Endothelial cell of umbilical vein (primary cell): ENCODE data around the gene ANP32E. TPM values are rescaled to one million over a fixed set of nuclear protein-coding genes. Genes with fewer than 3 reads are reported as not detected.
A peak's percentile ranks its signal among the peaks of the same experiment; 100 is the strongest.

Source experiments
- BruUV-seq: library from RNA; stranded (reverse); fragments of 400-500 nt; replicated peaks from 2 replicates; lab custom pipeline; 2021; lab: Mats Ljungman, UMichigan
- CTCF ChIA-PET: fragments of 300-600, 350-600 bp; sonication (Branson Sonifier 250); formaldehyde crosslinking; loops from one replicate; lab custom pipeline; 2021; ENCODE audit warnings: antibody characterized with exemption, inconsistent platforms; lab: Charles Lee
- POLR2A ChIA-PET: fragments of 300-600, 350-600 bp; sonication (Branson Sonifier 250); formaldehyde crosslinking; loops from one replicate; lab custom pipeline; 2021; ENCODE audit warnings: antibody characterized with exemption, inconsistent platforms; lab: Charles Lee
- DNase-seq: peaks from one replicate; pipeline ENCODE4 v3.0.0-alpha.2; 2011; ENCODE audit warnings: low read depth, low spot score
- FAIRE-seq: peaks from 2 replicates; lab custom pipeline; 2011; peaks lifted over from hg19 to GRCh38; lab: Jason Lieb, UNC
- H2AFZ ChIP-seq: 2 replicates; pipeline ENCODE4 v1.6.0; 2012; ENCODE audit warnings: low read depth, low read length, control low read depth, inconsistent platforms
- H3K27ac ChIP-seq: 2 replicates; pipeline ENCODE4 v1.5.1; 2011; ENCODE audit warnings: low read depth, mild to moderate bottlenecking, control low read depth, low read length, moderate library complexity; ENCODE audit not compliant: insufficient read depth
- H3K27me3 ChIP-seq, 2 experiments: 2 replicates each; pipeline versions ENCODE4 v1.6.0 to v1.6.1; 2011; ENCODE audit warnings: low read length in 2 of 2, mixed read lengths in 1 of 2; ENCODE audit not compliant: control insufficient read depth in 2 of 2, insufficient read depth in 2 of 2
- H3K36me3 ChIP-seq, 2 experiments: 2 replicates in 1 of 2; 3 replicates in 1 of 2; pipeline ENCODE4 v1.5.1; 2011; ENCODE audit warnings: low read length in 2 of 2, mild to moderate bottlenecking in 1 of 2, moderate library complexity in 1 of 2; ENCODE audit not compliant: control insufficient read depth in 2 of 2, insufficient read depth in 2 of 2; ENCODE audit errors: extremely low read depth in 1 of 2
- H3K4me1 ChIP-seq: 3 replicates; pipeline ENCODE4 v1.5.1; 2011; ENCODE audit warnings: mild to moderate bottlenecking, low read length; ENCODE audit not compliant: control insufficient read depth, insufficient read depth; ENCODE audit errors: extremely low read depth
- H3K4me2 ChIP-seq: 2 replicates; pipeline ENCODE4 v1.6.1; 2011; ENCODE audit warnings: low read length, control low read depth, mixed read lengths; ENCODE audit not compliant: insufficient read depth
- H3K4me3 ChIP-seq, 3 experiments: fragments of 200-600 bp in 1 of 3; sonication (generic), shearing (Covaris generic) in 1 of 3; replicated peaks in 1 of 3; 2 replicates each; pipeline ENCODE4 v1.5.1; 2011 to 2016; ENCODE audit warnings: control low read depth in 3 of 3, low read length in 3 of 3, mild to moderate bottlenecking in 2 of 3, inconsistent platforms in 1 of 3, low read depth in 1 of 3, moderate library complexity in 1 of 3; ENCODE audit not compliant: insufficient read depth in 1 of 3
- H3K79me2 ChIP-seq: 2 replicates; pipeline ENCODE4 v1.6.0; 2012; ENCODE audit warnings: low read length, inconsistent platforms; ENCODE audit not compliant: control insufficient read depth, insufficient read depth
- H3K9ac ChIP-seq: replicated peaks from 2 replicates; pipeline ENCODE3; 2011; ENCODE audit warnings: low read length, control low read depth; ENCODE audit not compliant: insufficient read depth; ENCODE audit errors: extremely low read depth
- H3K9me1 ChIP-seq: replicated peaks from 3 replicates; pipeline ENCODE4 v1.6.0; 2011; ENCODE audit warnings: mild to moderate bottlenecking, low read length; ENCODE audit not compliant: control insufficient read depth, insufficient read depth; ENCODE audit errors: extremely low read depth
- H3K9me3 ChIP-seq: replicated peaks from 2 replicates; pipeline ENCODE4 v1.5.1; 2012; ENCODE audit warnings: low read length, inconsistent platforms; ENCODE audit not compliant: control insufficient read depth, insufficient read depth
- H4K20me1 ChIP-seq: replicated peaks from 2 replicates; pipeline ENCODE3; 2011; ENCODE audit warnings: mild to moderate bottlenecking, low read length; ENCODE audit not compliant: control insufficient read depth, insufficient read depth; ENCODE audit errors: extremely low read depth
- EZH2 ChIP-seq: IDR thresholded peaks from 2 replicates; pipeline ENCODE4 v1.6.1; 2012; ENCODE audit warnings: borderline replicate concordance, low read depth, mild to moderate bottlenecking, moderate library complexity, low read length, inconsistent platforms; ENCODE audit not compliant: severe bottlenecking
- FOS ChIP-seq: IDR thresholded peaks from 2 replicates; pipeline ENCODE4 v1.6.1; 2011; ENCODE audit warnings: mild to moderate bottlenecking, low read length, moderate library complexity, borderline replicate concordance; ENCODE audit not compliant: insufficient read depth
- GATA2 ChIP-seq: IDR thresholded peaks from 2 replicates; pipeline ENCODE4 v1.7.0; 2011; ENCODE audit warnings: low read depth, mild to moderate bottlenecking, moderate library complexity, mixed read lengths, low read length; ENCODE audit not compliant: insufficient read length, insufficient read depth
- JUN ChIP-seq: IDR thresholded peaks from 2 replicates; pipeline ENCODE4 v1.6.1; 2011; ENCODE audit warnings: borderline replicate concordance, low read depth; ENCODE audit not compliant: insufficient read length, insufficient read depth
- MYC ChIP-seq: IDR thresholded peaks from one replicate; pipeline ENCODE4 v1.6.1; 2011; ENCODE audit warnings: mild to moderate bottlenecking, low read depth, low read length
- POLR2A ChIP-seq: IDR thresholded peaks from 2 replicates; pipeline ENCODE4 v1.6.1; 2012; ENCODE audit warnings: low read depth, mild to moderate bottlenecking, control low read depth, low read length
- POLR2AphosphoS5 ChIP-seq: IDR thresholded peaks from 2 replicates; pipeline ENCODE4 v1.6.1; 2012; ENCODE audit warnings: low read depth, mild to moderate bottlenecking, control low read depth, low read length, moderate library complexity; ENCODE audit not compliant: insufficient read depth
- dilution Hi-C: fragments of 300-500 bp; cut with MboI; formaldehyde crosslinking; loops from one replicate; pipeline ENCODE4 v1.15.0; 2019; ENCODE audit warnings: low sequenced_read_pairs; ENCODE audit not compliant: extremely low pct_ligation_motif_present
- intact Hi-C: fragments of 100-400 bp; cut with micrococcal nuclease; formaldehyde crosslinking; loops from one replicate; pipeline ENCODE4 v1.10.0; 2022
- polyA plus RNA-seq, 4 experiments: library from polyadenylated mRNA; depleted of rRNA in 3 of 4; stranded (reverse) in 3 of 4; unstranded in 1 of 4; fragments of >200 nt; gene quantifications; 2 replicates each; pipeline versions ENCODE4 v1.2.1 to v1.2.3, GENCODE V29; 2011 to 2012; ENCODE audit warnings: missing spikeins in 1 of 4
- total RNA-seq: library from RNA; stranded (reverse); gene quantifications from 2 replicates; pipeline ENCODE4 v1.2.3, GENCODE V29; 2021
- TF ChIP-seq, protein P1 (sequence below), 2 donors: IDR thresholded peaks; 1 replicate in 1 of 2; 2 replicates in 1 of 2; pipeline ENCODE4 v1.5.1; 2011; ENCODE audit warnings: low read length in 2 of 2, mild to moderate bottlenecking in 2 of 2, moderate library complexity in 2 of 2, control low read depth in 1 of 2, inconsistent platforms in 1 of 2, low read depth in 1 of 2; ENCODE audit not compliant: insufficient read depth in 1 of 2; ENCODE audit errors: extremely low read depth in 1 of 2
- TF ChIP-seq, protein P2 (sequence below): IDR thresholded peaks from 2 replicates; pipeline ENCODE4 v1.6.1; 2011; ENCODE audit not compliant: insufficient read depth, insufficient read length

Gene ANP32E
- total and polyA plus RNA-seq, 2 donors (not counting 3 experiments of a cell fraction or from before 2014, with no cell fraction given), result 6.8 to 53.4 TPM

DNA sequence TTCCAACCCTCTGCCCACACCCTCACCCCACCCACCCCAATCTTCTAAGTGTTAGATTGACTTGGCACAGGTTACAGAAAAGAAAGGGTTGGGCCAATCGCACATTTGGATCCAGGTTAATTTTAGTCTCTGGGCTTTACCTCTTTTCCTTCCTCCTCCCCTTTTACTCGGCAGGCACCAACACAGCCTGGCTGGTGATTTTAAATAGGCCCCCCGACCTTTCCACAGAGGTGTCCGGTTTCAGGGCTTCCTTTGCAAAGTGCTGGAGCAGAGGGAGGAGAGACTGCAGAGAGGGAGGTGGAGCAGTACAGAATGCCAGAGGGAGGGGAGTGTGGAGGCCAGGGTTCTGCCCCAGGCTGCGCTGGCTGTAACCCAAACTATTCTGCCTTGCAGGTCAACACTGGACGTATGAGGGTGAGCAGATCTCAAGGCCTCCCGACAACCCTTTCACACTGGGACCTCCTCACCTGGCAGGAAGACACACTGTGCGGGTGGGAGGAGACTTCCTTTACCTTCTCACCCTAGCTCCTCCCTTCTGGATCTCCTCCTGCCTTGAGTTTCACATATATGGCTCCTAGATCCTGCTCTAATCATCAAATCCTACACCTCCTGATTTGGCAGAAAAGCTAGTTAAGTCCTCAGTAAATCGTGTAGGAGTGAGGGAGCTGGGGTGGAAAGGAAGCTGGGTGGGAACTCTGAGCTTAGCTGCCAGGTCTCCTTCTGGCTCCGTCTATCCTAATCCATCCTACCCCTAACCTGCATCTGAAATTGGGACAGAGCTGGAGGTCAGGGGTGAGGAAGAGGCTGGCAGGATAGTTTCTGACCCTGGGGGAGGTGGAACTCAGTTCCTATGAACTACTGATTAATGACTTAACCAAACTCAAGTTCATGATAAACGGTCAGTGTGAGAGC lies 24.1 kb upstream of the ANP32E start:
- POLR2A ChIA-PET, result interaction anchor here (0.6 to 1.0 kb wide), 2 partner anchors 9 to 311 kb away, joined by 3 to 5 read pairs; partner anchors contain the start of gene APH1A
- FAIRE-seq (no peak), DNase-seq (peak; percentile 9)

DNA sequence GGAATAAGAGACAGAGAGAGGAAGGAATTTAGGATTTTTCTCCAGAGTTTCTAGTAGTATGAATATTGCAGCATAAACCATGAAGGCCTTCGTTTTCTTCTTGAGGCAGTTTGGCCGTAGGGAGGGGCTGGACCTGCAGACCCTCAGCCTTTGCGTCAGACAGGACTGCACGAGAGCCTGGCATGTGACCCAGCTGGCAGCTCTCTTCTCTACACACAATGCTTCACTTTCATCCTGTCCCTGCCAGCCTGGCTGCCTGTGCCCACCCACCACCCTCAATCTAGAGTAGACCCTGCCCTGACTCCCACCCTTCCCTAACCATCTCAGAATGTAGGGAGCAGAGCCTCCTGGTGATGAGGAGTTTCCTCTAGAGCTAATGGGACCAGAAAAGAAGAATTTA lies 23.3 kb upstream of the ANP32E start:
- ChIA-PET CTCF (interaction anchor here (0.9 to 13.2 kb wide), 2 partner anchors 16 to 105 kb away, joined by 3 to 466 read pairs; partner anchors contain the start of genes APH1A, C1orf54, CIART and RPRD2), POLR2A (no interaction called here)
- DNase-seq (no peak), FAIRE-seq (no peak)
- no peak overlapping the region for H3K4me3 ChIP-seq
- no peak overlapping the region for H3K27ac ChIP-seq
- no peaks in the 10 kb centered on the region for H3K9me1 ChIP-seq
- dilution Hi-C loops, result no loop called here
- intact Hi-C loops, result loop anchor here (5.0 kb wide), 1 partner anchor 663 kb away; no protein-coding TSS in a partner anchor
- H3K27me3 ChIP-seq, result peaks cover 15 to 27% of the 10 kb centered on the region in 2 experiments
- H3K4me2 ChIP-seq, result no peak overlapping the region
- no TSS peak for BruUV-seq
- TF ChIP-seq MYC (no peak), GATA2 (no peak), EZH2 (no peak), FOS (no peak), POLR2AphosphoS5 (no peak), POLR2A (no peak), JUN (no peak)
- TF ChIP-seq, protein P1, sequence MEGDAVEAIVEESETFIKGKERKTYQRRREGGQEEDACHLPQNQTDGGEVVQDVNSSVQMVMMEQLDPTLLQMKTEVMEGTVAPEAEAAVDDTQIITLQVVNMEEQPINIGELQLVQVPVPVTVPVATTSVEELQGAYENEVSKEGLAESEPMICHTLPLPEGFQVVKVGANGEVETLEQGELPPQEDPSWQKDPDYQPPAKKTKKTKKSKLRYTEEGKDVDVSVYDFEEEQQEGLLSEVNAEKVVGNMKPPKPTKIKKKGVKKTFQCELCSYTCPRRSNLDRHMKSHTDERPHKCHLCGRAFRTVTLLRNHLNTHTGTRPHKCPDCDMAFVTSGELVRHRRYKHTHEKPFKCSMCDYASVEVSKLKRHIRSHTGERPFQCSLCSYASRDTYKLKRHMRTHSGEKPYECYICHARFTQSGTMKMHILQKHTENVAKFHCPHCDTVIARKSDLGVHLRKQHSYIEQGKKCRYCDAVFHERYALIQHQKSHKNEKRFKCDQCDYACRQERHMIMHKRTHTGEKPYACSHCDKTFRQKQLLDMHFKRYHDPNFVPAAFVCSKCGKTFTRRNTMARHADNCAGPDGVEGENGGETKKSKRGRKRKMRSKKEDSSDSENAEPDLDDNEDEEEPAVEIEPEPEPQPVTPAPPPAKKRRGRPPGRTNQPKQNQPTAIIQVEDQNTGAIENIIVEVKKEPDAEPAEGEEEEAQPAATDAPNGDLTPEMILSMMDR (IDR thresholded peaks at IDR 0.05; ENCODE audit: extremely low read depth in 1 of 2, insufficient read depth in 1 of 2, low read depth in 1 of 2, low read length in 2 of 2), result no peak
- TF ChIP-seq, protein P2, sequence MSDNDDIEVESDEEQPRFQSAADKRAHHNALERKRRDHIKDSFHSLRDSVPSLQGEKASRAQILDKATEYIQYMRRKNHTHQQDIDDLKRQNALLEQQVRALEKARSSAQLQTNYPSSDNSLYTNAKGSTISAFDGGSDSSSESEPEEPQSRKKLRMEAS, result no peak
- H3K36me3 ChIP-seq, result no peaks in the 10 kb centered on the region
- H3K79me2 ChIP-seq, result no peaks in the 10 kb centered on the region
- H4K20me1 ChIP-seq, result no peaks in the 10 kb centered on the region
- H3K9ac ChIP-seq, result no peak overlapping the region
- no peak overlapping the region for H2AFZ ChIP-seq
- H3K4me1 ChIP-seq, result peaks cover 7% of the 10 kb centered on the region
- H3K9me3 ChIP-seq, result no peaks in the 10 kb centered on the region

More for the DNA sequence above, 24.1 kb upstream of the ANP32E start:
- dilution Hi-C loops, result no loop called here
- CTCF ChIA-PET, result interaction anchor here (0.9 to 13.2 kb wide), 2 partner anchors 15 to 104 kb away, joined by 3 to 466 read pairs; partner anchors contain the start of genes APH1A, C1orf54, CIART and RPRD2
- Histone ChIP-seq H4K20me1 (no peaks in the 10 kb centered on the region), H3K9me1 (no peaks in the 10 kb centered on the region), H3K4me1 (peaks cover 7% of the 10 kb centered on the region), H3K27me3 (peaks cover 15 to 27% of the 10 kb centered on the region in 2 experiments), H2AFZ (no peak overlapping the region), H3K4me3 (no peak overlapping the region), H3K9ac (no peak overlapping the region), H3K36me3 (peaks cover 0 to 6% of the 10 kb centered on the region in 2 experiments), H3K9me3 (no peaks in the 10 kb centered on the region), H3K4me2 (no peak overlapping the region), H3K27ac (no peak overlapping the region), H3K79me2 (no peaks in the 10 kb centered on the region)
- TF ChIP-seq FOS (no peak), JUN (no peak), EZH2 (no peak)
- TF ChIP-seq, protein P2, result no peak
- intact Hi-C loops, result loop anchor here (5.0 kb wide), 1 partner anchor 662 kb away; no protein-coding TSS in a partner anchor
- BruUV-seq, result no TSS peak
